Measurements from ENCODE around the gene HELZ.

GRCh38 chr17:67161573-67161972 is 83.4 kb downstream of the HELZ start:
- TF ChIP-seq POLR2A (IDR thresholded peaks at IDR 0.05; ENCODE audit: low read depth, low read length) = no peak
- TF ChIP-seq POLR2AphosphoS5 (IDR thresholded peaks at IDR 0.05; ENCODE audit: low read depth, low read length) = no peak

All from GM12892 (cell line).